HG02610 (cell line): Measurements from ENCODE around the gene PROB1.
"Not testable (repeated sequence)": the region's sequence is repeated elsewhere in the genome, so short reads cannot be mapped to it uniquely, and the experiment has no call there.

Experiments
- ATAC-seq: cut with Tn5 transposase; IDR thresholded peaks from one replicate; pipeline ENCODE4 v1.9.1; 2021; ENCODE audit warnings: mild to moderate bottlenecking, moderate library complexity; ENCODE audit not compliant: unreplicated experiment

The PROB1 gene

DNA sequence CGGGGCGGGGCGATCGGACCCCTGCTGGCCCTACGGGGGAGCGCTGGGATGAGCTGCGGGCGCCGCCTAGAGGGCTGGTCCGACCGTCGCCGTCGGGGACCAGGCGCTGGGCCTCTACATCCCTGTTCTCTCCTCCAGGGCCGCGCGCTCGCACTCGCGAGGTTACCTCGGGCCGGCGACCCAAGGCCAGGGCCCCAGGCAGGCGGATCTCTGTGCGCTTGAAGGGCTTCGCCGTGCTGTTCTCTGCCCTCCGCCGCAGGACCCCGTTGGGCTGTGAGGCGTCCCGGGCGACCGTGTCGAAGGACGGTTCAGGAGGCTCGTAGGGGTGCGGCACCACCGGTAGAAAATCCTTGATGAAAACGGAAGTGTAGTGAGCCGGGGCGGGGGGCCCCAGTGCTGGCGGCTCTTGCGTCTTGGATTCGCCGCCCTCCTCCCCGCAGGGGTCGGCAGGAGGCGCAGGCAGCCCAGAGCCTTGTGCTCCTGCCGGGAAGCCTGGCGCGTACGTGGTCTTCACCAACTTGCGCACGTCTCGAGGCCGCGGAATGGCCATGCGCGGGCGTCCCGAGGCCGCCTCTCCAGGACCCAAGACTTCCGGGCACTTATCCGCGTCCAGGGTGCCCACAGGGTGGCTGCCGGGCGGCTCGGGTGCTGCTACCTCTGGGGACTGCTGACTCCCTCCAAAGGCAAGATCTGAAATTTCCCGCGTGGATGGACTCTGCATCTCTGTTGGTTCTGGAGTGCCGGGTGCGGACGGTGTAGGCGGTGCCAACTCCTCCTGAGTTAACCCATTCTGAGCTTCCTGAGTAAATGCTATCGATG, 2.0 kb downstream of the PROB1 start:
- peak; percentile 45 for ATAC-seq

DNA sequence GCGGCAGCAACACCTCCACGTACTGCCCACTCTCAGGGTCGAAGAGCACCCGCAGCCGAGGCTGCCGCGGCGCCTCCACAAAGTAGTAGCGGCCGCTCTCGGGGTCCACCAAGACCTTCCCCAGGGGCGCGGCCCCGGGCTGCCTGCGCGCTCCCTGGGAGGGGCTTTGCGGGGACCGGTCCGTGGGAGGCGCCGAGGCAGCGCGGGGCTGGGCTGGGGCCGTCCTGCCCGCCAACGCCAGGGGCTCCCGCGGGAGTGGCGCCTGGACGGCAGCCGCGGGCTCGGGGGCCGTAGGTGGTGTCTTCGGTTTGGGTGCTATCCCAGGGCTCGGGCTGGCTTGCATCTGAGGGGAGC, 2.6 kb downstream of the PROB1 start:
- ATAC-seq, result no peak

DNA sequence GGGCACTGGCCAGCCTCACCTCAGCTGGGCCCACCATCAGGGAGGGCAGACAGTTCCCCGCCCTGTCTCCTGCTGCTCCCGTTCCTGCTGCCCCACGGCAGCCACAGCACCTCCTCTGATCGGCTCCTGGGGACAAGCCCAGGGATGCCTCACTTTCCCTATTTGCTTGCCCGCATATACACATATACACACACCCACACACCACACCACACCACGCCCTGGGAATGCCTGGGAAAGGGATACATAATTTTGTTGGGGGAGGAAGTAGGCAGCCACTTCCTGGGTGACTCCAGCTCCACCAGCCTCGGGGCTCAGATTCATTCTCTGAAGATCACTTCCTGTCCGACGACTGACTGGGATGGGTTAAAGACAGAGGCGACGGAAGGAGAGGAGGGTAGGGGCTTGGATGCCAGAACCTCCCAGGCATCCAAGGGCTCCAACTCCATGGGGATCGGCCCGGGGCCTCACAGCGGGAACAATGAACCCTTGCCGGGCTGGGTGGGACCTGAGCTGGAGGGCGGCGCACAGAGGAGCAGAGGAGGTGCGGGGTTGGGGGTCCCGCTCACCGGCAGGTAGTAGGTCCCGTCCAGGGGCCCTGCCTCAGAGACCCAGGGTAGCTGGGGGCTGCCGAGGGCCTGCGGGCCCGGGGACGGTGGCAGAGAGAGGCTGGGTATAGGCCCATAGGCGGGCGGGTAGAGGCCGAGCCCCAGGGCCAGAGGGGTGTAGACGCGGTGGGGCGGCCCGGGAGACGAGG, 3.2 kb downstream of the PROB1 start:
- no peak for ATAC-seq

DNA sequence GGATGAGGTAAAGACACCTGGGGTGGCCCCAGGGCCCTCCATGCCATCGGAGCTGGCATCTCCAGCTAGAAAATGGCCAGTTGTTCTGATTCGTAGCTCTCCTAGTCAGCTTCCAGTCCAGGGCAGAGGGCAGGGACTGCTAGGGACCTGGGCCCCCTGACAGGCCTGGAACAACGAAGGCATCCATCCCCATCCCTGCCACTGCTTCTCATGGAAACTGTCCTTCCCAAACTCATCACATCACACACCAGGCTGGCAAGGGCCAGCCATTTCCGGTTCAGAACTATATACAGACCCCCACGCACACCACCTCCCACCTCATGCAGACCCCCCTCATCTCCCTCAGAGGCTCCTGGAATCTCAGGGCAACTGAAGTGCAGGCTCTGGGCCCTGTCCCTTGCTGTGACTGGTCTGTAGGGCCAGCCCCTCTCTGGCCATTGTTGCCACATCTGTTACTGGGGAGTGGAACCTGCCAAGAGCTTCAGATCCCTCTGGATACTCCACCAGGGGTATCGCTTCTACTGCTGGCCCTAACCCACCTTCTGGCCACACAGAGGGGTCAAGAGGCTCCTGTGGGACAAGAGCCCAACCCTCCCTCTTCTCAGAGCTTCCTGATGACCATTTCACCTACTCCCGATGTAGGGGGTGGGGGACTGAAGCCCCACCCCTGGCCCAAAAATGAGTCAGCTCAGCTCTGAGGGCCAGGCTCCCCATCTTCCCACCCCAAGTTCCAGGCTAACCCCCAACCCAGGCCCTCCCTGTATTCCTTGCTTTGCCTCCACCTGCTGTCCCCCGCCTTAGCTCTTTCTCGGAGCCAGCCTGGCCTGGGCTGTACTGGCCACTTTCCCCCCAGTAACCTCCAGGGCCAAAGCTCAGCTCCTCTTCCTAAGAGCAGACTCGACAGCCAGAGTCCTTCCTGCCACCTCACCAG, 4.0 kb downstream of the PROB1 start:
- ATAC-seq, result no peak

DNA sequence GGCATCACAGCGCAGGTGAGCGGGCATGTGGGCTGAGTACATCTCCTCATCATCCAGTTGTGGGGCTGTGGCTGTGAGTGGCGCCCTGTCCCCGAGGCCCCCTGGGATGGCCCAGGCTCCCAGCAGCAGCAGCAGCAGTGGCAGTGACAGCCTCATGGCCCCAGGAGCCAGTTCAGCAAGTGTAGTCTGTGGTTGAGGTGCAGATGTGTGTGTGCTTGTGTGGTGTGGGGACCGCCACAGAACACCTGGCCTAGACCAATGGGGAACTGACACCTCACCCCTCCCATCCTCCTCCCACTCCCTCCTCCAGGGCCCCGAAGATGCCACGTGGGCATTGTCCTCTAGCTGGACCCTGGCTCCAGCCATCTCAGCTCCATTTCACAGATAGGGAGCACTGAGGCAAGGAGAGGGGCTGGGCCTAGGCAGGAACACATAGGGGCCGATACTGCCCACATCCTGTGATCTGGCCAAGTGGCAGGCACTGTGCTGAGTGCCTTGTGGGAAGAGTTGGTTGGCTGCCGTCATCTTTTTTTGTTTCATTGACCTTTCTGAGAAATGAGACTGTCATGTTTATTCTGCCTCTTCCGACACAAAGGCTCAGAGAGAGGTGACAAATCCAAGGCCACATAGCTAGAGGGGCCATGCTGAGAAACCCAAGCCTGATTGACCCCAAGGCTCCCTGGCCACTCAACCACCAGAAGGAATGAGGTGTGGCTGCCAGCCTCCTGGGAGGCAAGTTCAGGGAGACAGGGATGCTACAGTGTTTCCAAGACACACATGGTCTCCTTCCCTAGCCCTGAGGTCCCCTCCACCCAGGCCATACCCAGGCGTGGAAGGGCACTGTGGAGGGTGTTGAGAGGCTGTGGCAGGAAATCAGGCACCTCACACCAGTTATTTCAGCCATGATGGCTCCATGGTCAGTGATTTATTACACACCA, 4.9 kb downstream of the PROB1 start, which contains the start of gene MZB1:
Gene MZB1, minus strand, starts transcription at position 213 of the 938 bp plus-strand sequence. Its CDS starts 57 bp downstream, at position 156.
- peak; percentile 45 for ATAC-seq

- ATAC-seq, result no peak
Measured at GRCh38 chr5:139388198-139388821, 6.6 kb downstream of the PROB1 start.

- ATAC-seq, result no peak
Measured at GRCh38 chr5:139387611-139388197, 7.2 kb downstream of the PROB1 start.

DNA sequence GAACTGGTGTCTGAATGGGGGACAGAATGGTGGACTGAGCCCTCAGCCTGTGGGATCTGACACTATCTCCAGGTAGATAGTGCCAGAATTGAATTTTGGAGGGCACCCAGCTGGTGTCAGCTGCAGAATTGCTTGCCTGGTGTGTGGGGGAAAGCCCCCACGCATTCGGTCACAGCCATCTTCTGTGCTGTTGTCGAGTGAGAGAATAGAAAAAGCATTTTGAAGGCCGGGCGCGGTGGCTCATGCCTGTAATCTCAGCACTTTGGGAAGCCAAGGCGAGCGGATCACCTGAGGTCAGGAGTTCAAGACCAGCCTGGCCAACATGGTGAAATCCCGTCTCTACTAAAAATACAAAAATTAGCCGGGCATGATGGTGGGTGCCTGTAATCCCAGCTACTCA, 7.9 kb downstream of the PROB1 start:
- not testable (repeated sequence) for ATAC-seq

DNA sequence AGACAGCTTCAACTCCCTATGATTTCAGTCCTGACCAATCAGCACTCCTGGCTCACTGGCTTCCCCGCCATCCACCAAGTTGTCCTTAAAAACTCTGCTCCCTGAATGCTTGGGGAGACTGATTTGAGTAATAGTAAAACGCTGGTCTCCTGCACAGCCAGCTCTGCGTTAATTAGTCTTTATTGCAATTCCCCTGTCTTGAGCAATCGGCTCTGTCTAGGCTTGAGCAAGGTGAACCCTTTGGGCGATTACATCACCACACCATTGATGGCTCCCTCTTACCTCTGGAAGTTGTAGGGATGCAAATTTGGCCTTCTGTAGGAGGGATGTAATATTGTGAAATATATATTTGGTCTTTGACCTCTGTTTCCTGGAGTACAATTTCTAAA, 8.9 kb downstream of the PROB1 start:
- no peak for ATAC-seq

- ATAC-seq, result no peak
Measured at GRCh38 chr5:139385061-139386049, 9.5 kb downstream of the PROB1 start.

GRCh38 chr5:139384591-139385051, 10.3 kb downstream of the PROB1 start:
- ATAC-seq, result no peak

DNA sequence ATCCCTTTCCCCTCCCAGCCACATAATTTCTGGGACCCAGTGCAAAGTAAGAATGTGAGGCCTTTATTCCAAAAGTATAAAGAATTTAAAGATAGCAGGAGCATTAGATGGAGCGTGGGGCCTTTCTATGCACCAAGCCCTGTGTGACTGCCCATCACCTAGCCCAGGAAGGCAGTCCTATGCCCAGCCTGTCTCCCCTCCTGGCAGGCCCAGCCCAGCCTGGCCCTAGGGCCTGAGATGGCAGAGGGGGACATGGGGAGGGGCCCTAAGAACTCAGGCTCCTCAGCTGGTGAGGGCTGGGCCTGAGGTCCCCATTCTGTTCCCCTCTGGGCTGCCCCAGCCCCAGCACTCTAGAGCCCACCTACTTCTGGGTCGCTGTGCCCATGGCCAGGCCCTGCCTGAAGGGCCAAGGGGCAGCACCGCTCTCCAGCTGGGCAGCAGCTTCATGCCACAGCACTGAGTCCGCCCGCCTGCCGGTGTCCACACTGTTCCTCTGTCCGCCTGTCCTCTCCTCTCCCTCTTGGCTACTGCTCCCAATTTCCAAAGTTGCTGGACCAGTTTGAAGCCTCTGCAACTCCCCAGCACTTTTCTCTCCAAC, 10.8 kb downstream of the PROB1 start:
- no peak for ATAC-seq

DNA sequence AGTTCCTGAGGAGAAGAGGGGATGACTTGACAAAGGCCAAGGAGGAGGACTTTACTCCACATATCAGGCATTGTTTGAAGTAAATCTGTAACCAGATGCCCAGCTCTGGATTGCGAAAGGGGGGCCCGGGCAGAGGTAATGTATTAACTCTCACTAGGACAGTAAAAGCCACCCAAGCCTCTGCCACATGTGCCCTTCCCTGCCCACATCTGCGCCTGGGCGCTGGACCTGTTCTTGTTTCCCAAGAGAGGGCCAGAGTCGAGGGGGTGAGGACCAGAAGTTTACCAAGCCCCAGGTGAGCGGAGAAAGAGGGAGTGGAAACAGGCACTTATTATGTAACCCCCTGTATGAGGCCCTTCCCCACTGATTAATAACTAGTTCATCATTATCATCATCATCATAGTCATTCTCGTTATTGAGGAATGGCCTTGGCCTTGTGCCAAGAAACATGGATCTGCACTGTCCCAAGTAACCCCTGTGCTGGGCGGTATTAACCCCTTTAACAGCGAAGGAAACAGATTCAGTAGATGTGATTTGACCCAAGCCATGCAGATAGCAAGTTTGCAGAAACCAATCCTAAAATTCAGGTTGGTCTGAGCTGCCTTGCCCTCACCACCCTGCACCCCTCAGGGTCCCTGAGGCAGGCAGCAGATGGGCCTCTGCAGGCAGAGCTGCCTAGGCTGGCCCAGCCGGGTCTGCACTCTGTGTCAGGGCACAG, 11.5 kb downstream of the PROB1 start, which contains the start of gene SLC23A1:
Gene SLC23A1, minus strand, starts transcription at position 23 of the 718 bp plus-strand sequence. CDS start 44 bp downstream, outside the sequence.
- no peak for ATAC-seq

- no peak for ATAC-seq
Measured at GRCh38 chr5:139382807-139383206, 12.1 kb downstream of the PROB1 start.

DNA sequence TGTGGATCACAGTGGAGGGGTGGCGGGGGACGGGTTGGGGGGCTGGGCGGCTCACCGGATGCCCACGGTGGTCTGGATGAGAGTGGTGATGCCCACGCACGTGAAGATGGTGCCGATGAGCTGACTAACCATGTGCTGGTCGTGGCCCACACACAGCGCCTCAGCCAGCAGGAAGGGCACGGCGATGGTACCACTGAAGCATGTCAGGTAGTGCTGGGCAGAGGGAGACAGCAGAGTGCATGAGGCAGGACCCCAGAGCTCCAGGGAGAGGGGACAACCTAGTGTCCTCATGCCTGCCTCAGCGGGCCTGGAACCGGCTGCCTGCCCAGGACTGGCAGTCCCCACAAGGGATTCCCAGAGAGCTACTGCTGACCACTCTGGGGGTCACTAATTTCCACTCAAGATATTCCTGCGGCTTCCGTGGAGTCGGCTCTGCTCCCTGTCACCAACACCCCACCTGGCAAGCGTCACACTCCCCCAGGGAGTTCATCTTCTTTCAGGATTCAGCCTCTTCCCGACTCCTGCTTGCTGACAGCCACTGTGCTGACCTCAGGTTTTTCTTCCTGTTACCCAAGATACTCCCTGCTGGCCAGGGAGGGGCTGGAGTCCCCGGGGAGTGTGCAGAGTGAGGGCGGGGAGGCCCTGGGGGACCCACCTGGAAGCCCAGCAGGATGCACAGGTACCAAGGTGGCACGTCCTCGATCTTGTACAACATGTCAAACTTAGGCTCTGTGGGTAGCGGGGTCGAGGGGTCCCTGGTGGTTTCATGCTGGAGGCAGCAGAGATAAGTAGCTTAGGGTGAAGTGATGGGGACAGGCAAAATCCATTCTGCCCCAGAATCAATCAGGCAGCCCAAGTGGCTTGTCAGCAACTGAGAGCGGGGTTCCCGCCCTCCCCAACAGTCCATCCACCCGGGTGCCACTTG, 12.8 kb downstream of the PROB1 start:
- no peak for ATAC-seq
